ENCODE measurements around the gene GTPBP3. TPM values are rescaled to one million over a fixed set of nuclear protein-coding genes. Genes with fewer than 3 reads are reported as not detected.
"Not testable (repeated sequence)": the region's sequence is repeated elsewhere in the genome, so short reads cannot be mapped to it uniquely, and the experiment has no call there.

The GTPBP3 gene
- total RNA-seq, 1 donor from 2014 or later: 17.3 TPM

DNA sequence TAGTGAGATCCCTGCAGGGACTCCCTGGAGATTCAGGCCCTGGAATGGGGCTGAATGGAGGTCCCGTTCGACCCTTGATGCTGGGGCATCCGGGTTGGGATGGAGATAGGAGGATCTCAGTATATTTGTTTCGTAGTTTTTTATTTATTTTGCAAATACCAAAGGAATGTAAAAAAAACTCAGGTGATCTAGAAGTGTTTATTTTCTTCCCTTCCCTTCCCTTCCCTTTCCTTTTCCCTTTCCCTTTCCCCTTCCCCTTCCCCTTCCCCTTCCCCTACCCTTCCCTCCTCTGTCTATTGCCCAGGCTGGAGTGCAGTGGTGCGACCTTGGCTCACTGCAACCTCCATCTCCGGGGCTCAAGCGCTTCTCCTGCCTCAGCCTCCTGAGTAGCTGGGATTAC lies 4.5 kb downstream of the GTPBP3 start:
- no peak for DNase-seq

DNA sequence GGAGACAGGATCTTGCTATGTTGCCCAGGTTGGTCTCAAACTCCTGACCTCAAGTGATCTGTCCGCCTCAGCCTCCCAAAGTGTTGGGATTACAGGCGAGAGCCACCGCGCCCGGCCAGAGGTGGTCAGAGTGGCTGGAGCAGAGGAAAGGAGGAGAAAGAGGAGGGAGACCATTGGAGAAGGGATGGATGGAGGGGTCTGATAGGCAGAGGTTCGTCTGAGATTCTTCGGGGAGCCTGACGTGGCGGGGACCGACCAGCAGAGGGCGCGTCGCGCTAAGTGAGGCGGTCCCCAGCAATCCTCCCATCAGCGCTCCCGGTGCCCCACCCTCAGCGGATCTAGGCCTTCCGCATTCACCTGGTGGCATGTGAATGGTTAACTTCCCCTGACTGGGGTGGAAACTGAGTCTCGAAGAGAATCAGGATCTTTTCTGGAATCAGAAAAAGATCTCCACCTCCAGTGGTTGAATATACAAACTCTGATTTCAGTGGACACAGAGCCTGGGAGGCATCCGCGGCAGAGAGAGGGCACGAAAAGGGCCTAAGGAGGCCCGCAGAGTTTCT lies 8.8 kb downstream of the GTPBP3 start:
- DNase-seq: peak; percentile 79

DNA sequence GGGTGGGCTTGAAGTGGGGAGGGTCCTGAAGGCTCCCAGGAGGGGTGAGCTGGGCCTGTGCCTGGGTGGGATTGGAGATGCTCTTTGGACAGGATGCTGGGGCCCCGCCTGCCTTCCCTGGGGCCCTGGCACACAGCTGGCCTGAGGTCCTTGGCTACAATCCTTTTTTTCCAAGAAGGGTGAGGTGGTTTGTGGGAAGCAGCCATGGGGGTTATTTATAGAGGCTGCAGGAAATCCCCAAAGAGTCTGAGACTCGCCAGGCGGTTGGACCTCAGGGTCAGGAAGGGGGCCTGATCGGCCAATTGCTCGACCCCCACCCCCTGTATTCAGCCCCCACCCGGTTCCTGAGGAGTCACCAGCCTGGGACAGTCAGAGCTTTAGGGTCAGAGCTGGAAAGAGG lies 10.0 kb downstream of the GTPBP3 start:
- DNase-seq: no peak

DNA sequence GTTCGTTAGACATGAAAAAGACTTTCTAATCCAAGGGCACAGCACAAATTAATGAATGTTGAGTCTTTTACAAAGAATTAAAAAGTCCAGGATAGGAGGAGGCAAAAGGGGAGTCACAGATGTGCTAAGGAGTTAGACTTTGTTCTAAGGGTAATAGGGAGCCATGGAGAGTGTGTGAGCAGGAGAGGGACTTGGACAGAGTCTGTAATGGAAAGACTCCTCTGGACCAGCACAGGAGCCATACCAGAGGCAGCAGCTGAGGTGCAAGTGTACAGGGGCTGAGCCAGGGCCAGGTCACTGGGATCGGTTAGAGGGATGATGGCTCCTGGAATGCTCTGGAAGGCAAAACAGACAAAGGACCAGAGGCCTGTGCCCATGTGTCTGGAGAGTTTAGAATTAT lies 10.5 kb downstream of the GTPBP3 start:
- DNase-seq: no peak

DNA sequence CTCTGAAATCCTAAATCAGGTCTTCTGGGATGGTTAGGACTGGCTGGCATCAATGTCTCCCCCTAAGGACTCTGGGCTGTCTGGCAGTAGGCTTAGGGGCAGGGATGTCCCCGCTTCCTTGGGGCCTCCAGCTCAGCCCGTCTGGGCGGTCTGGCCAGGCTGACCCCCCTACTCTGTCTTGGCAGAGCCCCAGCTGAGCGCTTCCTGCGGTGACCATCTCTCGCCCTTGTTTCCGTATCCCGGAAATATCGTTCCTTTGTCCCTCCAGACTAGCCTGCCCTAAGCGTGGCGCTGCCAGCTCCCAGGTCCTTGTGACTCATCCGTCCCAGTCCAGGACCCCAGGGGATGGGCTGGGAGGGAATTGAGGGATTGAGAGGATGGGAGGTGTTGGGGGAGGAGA lies 11.3 kb downstream of the GTPBP3 start:
- peak; percentile 46 for DNase-seq

DNA sequence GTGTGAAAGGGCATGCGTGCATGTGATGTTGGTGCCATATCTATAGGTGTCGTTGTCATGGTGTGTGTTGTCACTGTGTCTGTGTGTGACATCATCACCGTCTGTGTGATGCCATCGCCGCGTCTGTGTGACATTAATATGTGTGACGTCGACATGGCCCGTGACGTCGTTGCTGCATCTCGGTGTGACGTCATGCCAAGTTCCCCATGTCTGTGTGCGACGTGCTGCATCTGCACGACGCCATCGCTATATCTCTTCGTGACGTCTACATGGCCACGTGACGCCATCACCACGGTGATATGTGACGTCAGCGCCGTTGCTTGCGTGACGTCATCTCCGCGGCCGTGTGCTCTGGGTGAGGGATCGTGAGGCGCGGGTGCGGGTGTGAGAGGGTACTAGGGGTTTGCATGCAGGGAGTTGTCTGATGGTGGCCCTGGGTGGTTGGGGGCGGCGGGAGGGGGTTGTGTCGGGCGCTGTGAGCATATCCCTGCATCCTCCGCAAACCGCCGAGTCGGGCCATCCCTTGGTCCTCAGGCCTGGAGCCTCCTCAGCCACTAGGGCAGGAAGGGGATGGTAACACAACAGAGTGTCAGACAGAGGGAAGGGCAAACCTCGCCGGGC lies 14.6 kb downstream of the GTPBP3 start:
- no peak for DNase-seq

DNA sequence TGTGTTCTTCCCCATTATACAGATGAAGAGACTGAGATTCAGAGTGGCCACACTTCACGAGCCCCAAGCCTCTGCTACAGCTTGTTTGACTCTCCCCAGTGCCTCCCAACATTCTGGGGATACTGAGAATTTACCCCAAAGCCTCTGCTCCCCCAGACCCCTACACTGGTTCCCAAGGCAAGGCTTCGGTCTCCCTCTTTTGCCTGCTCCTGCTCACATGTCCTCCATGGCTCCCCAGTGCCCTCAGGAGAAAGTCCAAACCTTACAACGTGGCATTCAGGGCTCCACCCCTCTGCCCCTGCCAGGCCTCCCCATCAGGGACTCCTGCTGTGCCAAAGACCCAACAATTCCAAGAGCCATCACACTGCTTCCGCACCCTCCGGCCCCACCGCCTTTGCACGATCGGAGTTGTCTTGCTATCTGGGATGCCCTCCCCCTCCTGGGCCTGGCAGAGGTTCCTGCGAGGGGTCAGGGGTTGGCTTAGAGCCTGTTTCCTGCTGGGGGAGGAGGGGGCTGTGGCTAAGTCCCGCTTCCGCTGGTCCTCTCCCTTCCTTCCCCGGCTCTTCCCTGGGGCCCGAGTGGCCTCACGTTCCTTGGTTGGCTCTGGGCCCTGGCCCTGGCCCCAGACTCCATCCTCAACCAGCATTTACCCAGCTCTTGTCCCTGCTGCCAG lies 15.4 kb downstream of the GTPBP3 start:
- no peak for DNase-seq

DNA sequence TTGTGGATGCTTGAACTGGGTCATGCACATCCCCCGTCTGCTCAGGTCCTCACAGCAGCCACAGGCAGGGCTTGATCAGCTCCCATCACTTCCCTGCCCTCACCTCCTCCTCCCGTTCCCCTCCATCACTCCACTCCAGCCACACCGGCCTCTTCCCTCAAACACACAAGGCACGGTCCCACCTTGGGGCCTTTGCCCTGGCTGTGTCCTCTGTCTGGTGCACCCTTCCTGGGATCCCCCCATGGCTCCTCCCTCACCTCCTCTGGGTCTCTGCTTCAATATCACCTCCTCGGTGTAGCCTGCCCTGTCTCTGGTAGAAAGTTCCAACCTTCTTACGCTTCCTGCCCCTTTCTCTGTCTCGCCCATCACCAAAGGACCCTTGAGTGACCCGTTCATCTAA lies 16.0 kb downstream of the GTPBP3 start:
- DNase-seq: no peak

DNA sequence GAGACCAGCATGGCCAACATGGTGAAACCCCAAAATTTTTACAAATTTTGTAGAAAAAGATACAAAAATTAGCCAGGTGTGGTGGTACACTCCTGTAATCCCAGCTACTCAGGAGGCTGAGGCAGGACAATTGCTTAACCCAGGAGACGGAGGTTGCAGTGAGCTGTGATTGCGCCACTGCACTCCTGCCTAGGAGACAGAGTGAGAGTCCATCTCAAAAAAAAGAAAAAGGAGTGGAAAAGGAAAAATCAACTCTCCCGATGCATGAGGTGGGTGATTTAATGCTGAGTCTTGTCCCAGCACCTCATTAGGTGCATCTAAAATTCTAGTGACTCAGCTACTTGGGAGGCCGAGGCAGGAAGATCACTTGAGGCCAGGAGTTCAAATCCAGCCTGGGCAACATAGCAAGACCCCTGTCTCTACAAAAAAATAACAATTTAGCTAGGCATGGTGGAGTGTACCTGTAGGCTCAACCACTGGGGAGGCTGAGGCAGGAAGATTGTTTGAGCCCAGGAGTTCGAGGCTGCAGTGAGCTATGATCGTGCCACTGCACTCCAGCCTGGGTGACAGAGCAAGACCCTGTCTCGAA lies 19.8 kb downstream of the GTPBP3 start:
- DNase-seq: no peak

DNA sequence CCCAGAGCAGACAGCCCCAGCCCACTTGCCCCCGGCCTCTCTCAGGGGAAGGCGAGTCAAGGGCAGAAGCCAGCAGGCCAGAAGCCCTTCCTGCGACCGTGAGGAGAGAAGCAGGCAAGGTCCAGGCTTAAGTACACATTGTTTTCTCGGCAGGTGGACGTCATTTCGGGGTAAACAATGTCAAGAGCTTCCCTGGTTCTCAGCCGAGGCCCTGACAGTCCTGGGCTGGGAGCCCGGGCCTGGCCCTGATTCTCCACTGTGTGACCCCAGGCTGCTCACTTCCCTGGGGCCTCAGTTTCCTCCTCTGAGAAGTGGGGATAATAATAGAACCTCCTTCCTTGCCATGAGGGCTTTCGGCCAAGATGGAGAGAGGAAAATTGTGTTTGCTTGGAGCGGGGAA lies 20.4 kb downstream of the GTPBP3 start:
- DNase-seq: peak; percentile 31

DNA sequence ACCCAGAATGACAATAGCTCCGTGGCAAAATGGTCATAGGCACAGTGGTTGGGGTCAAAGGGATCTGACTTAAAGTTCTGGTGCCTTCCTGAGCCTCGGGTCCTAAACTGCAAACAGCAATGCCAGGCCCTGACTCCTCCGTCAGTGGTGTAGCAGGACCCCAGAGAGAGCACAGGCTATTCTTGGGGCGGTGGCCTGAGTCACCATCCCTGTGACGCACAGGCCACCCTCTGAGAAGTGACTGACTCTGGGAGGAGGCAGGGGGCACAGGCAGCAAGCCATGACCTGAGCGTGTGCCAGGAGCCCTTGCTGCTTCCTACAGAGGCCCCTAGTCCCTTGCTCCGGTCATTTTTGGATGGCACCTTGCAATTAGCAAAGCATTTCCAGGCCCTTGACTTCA lies 21.0 kb downstream of the GTPBP3 start:
- DNase-seq: no peak

DNA sequence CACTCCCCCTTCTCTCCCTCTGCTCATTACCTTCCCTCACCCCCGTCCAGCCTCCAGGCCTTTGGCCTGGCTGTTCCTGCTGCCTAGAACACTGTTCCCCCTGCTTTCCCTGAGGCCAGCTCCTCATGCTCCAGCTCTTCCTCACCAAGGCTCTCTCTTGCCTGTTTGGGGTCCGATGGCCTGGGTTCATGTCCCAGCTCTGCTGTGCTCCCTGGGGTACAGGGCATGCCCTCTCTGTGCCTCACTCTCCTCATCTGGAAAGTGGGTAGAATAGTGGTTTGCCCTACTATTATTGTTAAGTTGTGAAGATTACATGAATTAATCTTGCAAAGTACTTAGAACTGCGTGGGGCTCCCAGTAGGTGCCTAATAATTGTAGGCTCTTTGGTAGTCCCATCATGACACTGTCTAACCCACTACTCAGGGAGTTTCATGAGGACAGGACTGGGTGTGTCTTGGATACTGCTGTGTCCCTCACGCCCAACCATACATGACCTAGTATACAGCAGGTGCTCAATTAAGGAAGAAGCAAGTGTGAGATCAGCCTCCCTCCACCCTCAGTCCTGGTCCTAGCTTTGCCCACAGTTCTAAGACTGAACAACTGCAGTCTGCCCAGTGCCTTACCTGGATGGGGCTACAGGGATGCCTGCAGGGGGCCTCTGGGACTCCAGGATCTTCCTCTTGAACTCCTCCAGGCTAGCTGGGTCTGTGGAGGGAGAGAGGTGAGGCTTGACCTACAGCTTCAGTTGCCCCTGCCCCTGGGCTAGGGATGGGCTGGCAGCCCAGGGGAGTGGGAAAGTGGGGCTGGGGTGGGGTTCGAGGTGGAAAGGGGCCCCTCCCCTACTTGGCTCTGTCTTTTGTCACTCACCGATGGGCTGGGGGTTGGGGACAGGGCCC lies 22.8 kb downstream of the GTPBP3 start:
- no peak for DNase-seq

DNA sequence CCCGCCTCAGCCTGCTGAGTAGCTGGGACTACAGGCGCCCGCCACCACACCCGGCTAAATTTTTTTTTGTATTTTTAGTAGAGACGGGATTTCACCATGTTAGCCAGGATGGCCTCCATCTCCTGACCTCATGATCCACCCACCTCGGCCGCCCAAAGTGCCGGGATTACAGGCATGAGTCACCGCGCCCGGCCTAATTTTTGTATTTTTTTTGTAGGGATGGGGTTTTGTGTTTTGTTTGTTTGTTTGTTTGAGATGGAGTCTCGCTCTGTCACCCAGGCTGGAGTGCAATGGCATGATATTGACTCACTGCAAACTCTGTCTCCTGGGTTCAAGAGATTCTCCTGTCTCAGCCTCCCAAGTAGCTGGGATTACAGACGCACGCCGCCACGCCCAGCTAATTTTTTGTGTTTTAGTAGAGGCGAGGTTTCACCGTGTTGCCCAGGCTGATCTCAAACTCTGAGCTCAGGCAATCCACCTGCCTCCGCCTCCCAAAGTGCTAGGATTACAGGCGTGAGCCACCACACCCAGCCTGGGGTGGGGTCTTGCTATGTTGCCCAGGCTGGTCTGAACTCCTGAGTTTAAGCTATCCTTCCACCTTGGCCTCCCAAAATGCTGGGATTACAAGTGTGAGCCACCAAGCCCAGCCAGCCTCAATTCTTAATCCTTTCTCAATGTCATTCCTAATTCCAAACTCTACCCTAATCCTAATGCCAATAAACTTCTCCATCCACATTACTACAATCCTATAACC lies 26.7 kb downstream of the GTPBP3 start:
- not testable (repeated sequence) for DNase-seq

DNA sequence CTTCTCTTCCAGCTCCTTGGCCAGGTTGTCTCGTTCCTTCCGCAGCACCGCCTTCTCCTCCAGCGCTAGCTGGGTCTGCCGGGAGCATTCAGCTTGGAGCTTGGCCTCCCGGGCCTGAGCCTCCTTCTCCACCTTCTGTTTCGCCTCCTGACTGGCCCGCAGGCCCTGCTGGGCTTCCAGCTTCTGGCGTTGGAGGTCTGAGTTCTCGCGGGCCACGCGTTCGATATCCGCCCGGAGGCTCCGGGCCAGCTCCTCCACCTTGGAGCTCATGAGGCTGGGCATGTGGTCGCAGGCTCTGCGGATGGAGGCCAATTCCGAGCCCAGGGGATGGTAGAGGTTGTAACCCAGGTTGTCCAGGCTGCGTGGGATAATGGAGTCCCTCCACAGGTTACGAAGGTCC lies 28.0 kb downstream of the GTPBP3 start:
- DNase-seq: no peak

DNA sequence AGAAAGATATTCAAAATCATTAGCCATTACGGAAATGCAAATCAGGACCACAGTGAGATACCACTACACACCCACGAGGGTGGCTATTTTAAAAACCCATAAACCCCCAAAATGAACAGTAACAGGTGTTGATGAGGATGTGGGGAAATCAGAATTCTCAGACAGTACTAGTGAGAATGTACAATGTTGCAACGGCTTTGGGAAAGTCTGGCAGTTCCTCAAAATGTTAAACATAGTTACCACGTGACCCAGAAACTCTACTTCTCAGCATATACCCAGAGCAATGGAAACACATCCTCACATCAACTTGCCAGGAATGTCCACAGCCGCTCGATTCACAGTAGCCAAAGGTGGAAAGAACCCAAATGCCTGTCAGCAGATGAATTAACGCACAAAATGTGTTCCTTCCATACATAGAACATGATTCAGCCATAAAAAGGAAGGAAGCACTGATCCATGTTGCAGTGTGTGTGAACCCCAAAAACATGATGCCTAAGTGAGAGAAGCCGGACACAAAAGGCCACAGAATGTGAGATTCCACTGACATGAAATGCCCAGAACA lies 32.8 kb downstream of the GTPBP3 start:
- peak; percentile 64 for DNase-seq

DNA sequence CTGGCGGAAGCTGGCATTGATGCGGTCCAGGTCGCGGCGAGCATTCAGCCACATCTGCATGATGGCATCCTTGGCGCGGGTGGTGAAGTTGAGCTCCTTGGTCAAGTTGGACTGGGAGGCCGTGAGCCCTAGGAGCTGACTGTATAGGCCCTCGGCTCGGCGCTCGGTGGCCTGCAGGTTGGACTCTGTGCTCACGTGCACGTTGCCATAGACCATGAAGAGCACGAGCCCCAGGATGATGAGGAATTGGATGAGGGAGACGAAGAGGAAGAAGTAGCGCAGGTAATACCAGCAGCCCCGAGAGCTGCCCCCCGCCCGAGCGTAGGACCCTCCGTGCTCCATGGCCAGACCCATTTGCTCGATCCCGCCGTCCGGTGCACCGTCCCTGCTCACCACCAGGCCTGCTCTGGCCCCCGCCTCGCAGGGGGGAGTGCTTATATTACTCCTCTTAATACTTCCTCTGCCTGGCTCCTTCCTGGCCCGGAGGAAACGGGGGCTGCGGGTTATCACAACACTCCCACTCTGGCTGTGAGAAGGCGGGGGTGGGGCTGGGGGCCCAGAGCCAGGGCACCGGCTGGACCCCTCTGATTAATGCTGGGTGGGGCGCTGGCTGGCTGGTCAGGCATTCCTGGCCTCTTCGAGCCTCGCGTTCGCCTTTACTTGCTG lies 39.7 kb downstream of the GTPBP3 start, which contains the start of gene PLVAP:
PLVAP (minus strand) TSS at position 408 of the 666 bp plus-strand sequence; CDS start at position 354, 54 bp downstream.
- DNase-seq: no peak

DNA sequence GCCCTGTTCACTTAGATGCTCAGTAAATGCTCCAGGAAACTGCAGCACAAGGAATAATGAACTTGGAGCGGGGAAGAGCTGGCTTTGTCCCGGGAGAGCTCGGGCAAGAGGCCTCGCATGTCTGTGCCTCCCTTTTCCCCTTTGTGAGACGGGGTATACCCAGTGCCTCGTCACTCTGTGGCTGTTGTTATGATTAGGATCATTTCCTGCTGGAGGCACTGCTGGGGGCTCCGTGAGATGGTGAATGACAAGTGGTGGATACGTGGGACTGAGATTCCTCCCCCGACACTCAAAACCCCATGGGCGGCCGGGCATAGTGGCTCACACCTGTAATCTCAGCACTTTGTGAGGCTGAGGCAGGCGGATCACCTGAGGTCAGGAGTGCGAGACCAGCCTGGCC lies 40.9 kb downstream of the GTPBP3 start:
- no peak for DNase-seq

DNA sequence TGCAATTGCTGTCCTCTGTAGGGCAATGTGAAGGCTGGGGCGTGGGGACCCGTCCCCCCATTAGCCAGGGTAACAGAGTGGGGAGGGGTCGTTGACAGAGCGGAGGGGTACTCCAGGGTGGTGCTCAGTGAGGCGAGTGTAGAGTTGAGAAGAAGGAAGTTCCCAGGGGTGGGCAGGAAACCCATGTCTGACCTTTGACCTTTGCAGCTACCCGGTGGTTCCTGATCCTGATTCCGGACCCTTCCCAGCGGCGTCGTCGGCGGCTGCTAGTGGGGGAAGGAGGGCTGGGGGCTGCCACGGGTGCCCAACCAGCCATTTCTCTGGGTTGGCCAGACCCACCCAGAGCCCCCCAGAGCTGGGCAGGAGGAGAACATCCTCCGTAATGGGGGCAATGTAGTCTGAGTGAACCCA lies 41.9 kb downstream of the GTPBP3 start:
- DNase-seq: no peak

DNA sequence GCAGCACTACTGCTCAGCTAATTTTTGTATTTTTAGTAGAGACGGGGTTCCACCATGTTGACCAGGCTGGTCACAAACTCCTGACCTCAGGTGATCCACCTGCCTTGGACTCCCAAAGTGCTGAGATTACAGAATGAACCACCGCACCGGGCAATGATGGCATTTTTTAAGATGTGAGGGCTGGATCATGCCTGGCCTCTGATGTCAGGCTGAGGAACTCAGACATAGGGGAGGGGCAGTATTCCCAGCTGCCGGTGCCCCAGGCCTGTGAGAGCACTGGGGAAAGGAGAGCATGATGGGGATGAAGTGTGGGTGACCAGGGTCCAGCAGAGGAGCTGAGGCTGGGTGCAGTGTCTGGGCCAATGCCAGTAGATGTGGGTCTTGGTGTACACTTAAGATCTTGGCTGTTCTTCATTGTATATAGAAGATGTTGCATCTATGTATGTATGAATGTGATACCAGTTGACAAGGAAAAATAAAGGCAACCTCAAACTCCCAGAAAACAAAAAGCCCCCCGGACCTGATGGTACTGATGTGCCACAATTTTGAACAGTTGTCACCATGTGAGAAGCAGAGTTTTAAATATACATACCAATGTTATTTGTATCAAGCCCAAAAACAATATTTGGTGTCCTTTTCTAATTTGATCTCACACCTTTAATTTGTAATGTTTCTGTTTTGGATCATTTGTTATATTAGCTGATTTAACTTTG lies 43.2 kb downstream of the GTPBP3 start:
- no peak for DNase-seq

All from tongue (tissue), 2 donors.